T-helper 2 cell treated with Interferon-gamma antibody and Interleukin-4, amounts not matched to agents 5 μg/mL and 100 μg/mL, for 36 hours (primary cell): Measurements from ENCODE around the gene DNAJB11.

ENCODE experiments used
- DNase-seq: peaks from one replicate; pipeline ENCODE4 v3.0.0; 2021; ENCODE audit warnings: low spot score
- H3K27ac Mint-ChIP-seq: one replicate; pipeline ENCODE4 v1.8.0; 2021; ENCODE audit warnings: mild to moderate bottlenecking, mixed read lengths
- H3K27me3 Mint-ChIP-seq: one replicate; pipeline ENCODE4 v1.8.0; 2021; ENCODE audit warnings: low read depth, mixed read lengths
- H3K36me3 Mint-ChIP-seq: one replicate; pipeline ENCODE4 v1.8.0; 2021; ENCODE audit warnings: low read depth, mixed read lengths
- H3K4me1 Mint-ChIP-seq: one replicate; pipeline ENCODE4 v1.8.0; 2021; ENCODE audit warnings: low read depth, mixed read lengths
- H3K4me3 Mint-ChIP-seq: one replicate; pipeline ENCODE4 v1.8.0; 2022; ENCODE audit warnings: mild to moderate bottlenecking, moderate library complexity, mixed read lengths
- H3K9me3 Mint-ChIP-seq: one replicate; pipeline ENCODE4 v1.8.0; 2021; ENCODE audit warnings: mixed read lengths

DNAJB11 gene

DNA sequence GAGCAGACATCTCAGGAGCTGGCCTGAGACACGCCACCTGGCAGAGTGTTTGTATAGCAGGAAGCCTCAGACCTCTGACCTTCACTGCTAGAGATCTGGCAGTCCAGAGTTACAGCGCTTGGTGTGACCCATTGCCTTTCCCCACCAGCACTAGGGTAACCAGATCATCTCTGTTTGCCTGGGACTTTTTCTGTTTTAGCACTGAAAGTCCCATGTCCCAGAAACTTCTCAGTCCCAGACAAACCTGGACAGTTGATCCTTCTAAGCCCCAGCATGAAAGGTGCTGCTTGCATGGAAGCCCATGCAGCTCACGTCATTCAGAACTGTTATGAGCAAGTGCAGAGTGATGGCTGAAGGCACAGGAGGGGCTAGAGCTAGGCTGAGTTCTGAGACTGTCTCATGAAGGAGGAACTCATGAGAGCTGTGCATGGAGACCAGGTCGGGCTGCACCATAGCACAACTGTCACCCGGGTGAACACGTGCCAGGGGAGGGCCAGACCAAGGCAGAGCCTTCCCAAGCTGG is 24.1 kb downstream of the DNAJB11 start:
- no peaks in the 10 kb centered on the region for H3K9me3 Mint-ChIP-seq
- peaks cover 12% of the 10 kb centered on the region for H3K27me3 Mint-ChIP-seq
- no peak for DNase-seq
- no peaks in the 10 kb centered on the region for H3K36me3 Mint-ChIP-seq
- H3K4me3 Mint-ChIP-seq: no peak overlapping the region
- H3K4me1 Mint-ChIP-seq: peaks cover 9% of the 10 kb centered on the region
- H3K27ac Mint-ChIP-seq: no peak overlapping the region

DNA sequence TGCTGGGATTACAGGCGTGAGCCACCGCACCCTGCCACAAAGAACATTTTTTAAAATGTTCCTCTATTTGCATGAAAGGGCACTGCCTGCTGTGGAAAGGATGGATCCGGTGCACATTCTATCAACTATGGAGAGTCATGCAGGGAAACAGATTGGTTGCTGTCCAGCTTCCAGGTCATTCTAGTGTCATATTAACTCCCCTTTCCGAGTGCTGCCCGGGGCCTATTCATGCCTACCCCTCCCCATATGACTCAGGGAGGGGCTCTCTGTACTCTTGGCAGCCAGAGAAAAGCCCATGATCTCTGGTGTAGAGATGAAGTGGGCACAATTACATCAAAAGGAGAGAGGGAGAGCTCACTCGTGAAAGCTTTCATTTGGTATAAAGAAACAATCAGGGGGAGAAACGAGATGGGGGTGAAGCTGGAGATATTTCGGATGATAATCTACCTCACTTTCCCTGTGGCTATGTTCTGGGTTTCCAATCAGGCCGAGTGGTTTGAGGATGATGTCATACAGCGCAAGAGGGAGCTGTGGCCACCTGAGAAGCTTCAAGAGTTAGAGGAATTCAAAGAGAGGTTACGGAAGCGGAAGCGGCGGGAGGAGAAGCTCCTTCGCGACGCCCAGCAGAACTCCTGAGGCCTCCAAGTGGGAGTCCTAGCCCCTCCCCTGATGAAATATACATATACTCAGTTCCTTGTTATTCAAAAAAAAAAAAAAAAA is 26.2 kb downstream of the DNAJB11 start:
- Mint-ChIP-seq H3K9me3 (no peaks in the 10 kb centered on the region), H3K36me3 (no peaks in the 10 kb centered on the region), H3K4me3 (no peak overlapping the region), H3K27ac (no peak overlapping the region), H3K27me3 (peaks cover 14% of the 10 kb centered on the region), H3K4me1 (peaks cover 2% of the 10 kb centered on the region)
- DNase-seq: no peak

DNA sequence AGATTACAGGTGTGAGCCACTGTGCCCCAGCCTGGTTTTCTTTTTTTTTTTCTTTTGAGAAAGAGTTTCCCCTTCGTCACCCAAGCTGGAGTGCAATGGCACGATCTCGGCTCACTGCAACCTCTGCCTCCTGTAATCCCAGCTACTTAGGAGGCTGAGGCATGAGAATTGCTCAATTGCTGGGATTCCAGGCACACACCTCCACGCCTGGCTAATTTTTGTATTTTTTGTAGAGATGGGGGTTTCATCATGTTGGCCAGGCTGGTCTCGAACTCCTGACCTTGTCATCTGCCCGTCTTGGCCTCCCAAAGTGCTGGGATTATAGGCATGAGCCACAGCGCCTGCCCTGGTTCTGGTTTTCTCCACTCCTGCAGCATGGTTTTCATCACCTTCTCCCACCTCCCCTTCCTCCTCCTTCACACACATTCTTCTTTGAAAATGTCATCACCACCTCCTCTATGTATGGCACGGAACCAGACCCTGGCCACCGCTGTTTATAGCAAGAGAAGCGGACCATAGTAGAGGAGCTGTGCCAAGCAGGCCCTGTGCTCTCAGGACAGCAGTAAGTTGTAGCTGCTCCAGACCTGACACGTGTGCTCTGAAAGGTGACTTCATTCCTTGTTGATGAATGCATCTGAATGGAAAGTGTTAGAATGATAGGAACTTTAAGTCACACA is 27.7 kb downstream of the DNAJB11 start:
- no peak overlapping the region for H3K4me3 Mint-ChIP-seq
- H3K27ac Mint-ChIP-seq: no peak overlapping the region
- peaks cover 2% of the 10 kb centered on the region for H3K4me1 Mint-ChIP-seq
- DNase-seq: no peak
- H3K9me3 Mint-ChIP-seq: no peaks in the 10 kb centered on the region
- H3K36me3 Mint-ChIP-seq: no peaks in the 10 kb centered on the region
- peaks cover 16% of the 10 kb centered on the region for H3K27me3 Mint-ChIP-seq

GRCh38 chr3:186598794-186599141 is 28.2 kb downstream of the DNAJB11 start:
- Mint-ChIP-seq H3K9me3 (no peaks in the 10 kb centered on the region), H3K27me3 (peaks cover 14% of the 10 kb centered on the region), H3K27ac (no peak overlapping the region), H3K4me1 (peaks cover 2% of the 10 kb centered on the region), H3K36me3 (no peaks in the 10 kb centered on the region), H3K4me3 (no peak overlapping the region)
- no peak for DNase-seq

- no peaks in the 10 kb centered on the region for H3K9me3 Mint-ChIP-seq
- no peaks in the 10 kb centered on the region for H3K36me3 Mint-ChIP-seq
These were observed 28.7 kb downstream of the DNAJB11 start for GRCh38 chr3:186599142-186599784.

DNA sequence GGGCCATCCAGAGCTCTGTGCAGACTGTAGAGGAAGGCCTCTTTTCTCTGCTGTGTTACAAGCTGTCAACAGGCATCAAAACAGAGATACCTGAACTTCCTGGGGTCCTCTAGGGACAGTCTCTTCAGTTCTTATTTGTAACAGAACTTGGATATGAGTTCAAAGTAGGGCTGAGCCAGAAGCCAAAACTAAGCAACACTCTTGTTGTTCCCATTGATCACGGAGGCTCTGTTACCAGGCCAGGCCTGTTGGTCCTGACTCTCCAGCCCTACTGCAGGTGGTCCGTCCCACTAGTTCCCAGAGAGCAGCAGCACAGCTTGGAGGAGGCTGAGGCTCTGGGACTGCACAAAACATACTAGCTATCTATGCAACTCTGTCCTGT is 29.3 kb downstream of the DNAJB11 start:
- peaks cover 14% of the 10 kb centered on the region for H3K27me3 Mint-ChIP-seq
- H3K4me3 Mint-ChIP-seq: no peak overlapping the region
- no peak for DNase-seq
- peaks cover 2% of the 10 kb centered on the region for H3K4me1 Mint-ChIP-seq
- no peaks in the 10 kb centered on the region for H3K36me3 Mint-ChIP-seq
- no peaks in the 10 kb centered on the region for H3K9me3 Mint-ChIP-seq
- no peak overlapping the region for H3K27ac Mint-ChIP-seq

More at GRCh38 chr3:186599142-186599784, 28.7 kb downstream of the DNAJB11 start:
- Mint-ChIP-seq H3K4me1 (peaks cover 2% of the 10 kb centered on the region), H3K27me3 (peaks cover 14% of the 10 kb centered on the region), H3K4me3 (no peak overlapping the region), H3K27ac (no peak overlapping the region)
- no peak for DNase-seq

- Mint-ChIP-seq H3K36me3 (no peaks in the 10 kb centered on the region), H3K27ac (no peak overlapping the region), H3K4me3 (no peak overlapping the region), H3K27me3 (peaks cover 20% of the 10 kb centered on the region), H3K4me1 (peaks cover 2% of the 10 kb centered on the region), H3K9me3 (no peaks in the 10 kb centered on the region)
- DNase-seq: no peak
These were observed 30.4 kb downstream of the DNAJB11 start for GRCh38 chr3:186600896-186601295.

DNA sequence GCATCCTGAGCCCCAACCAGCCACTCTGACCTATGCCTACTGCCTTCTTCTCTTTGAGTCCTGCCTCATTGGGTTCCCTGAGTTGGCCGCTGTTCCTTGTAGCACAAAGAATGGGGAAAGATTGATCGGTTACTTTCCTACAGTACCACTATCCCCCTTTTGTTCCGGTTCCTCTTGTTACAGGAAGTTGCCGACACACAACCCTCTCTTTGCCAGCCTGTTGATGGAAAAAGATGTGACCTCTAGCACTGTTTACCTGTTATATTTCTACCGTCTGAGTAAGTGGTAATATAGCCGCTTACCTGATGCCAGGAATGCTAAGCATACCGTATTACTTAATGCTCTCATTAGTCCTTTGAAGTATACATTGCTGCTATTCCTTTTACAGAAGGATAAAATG is 32.6 kb downstream of the DNAJB11 start:
- no peak overlapping the region for H3K4me3 Mint-ChIP-seq
- no peak for DNase-seq
- peaks cover 2% of the 10 kb centered on the region for H3K4me1 Mint-ChIP-seq
- H3K9me3 Mint-ChIP-seq: no peaks in the 10 kb centered on the region
- no peak overlapping the region for H3K27ac Mint-ChIP-seq
- H3K36me3 Mint-ChIP-seq: no peaks in the 10 kb centered on the region
- peaks cover 20% of the 10 kb centered on the region for H3K27me3 Mint-ChIP-seq

DNA sequence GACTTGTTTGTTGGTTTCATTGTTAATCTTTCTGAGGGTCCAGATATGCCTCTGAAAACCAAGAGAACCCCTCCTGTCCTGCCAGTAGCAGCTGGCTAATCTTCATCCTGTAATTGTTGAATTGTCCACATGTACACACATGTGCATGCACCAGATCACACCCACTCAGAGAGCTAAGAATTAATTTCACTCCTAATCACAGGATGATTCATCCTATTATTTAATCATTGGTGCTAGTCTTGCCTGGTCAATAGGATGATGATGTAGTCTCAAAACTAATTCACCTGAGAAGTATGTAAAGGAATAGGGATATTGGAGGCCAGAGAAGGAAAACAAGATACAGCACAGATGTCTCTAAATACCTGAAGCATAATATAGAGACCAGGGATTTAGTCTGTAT is 34.6 kb downstream of the DNAJB11 start:
- H3K4me3 Mint-ChIP-seq: no peak overlapping the region
- H3K9me3 Mint-ChIP-seq: no peaks in the 10 kb centered on the region
- H3K4me1 Mint-ChIP-seq: peaks cover 2% of the 10 kb centered on the region
- H3K36me3 Mint-ChIP-seq: no peaks in the 10 kb centered on the region
- DNase-seq: no peak
- H3K27ac Mint-ChIP-seq: no peak overlapping the region
- peaks cover 12% of the 10 kb centered on the region for H3K27me3 Mint-ChIP-seq

- Mint-ChIP-seq H3K27ac (no peak overlapping the region), H3K4me1 (peaks cover 2% of the 10 kb centered on the region), H3K27me3 (peaks cover 12% of the 10 kb centered on the region), H3K36me3 (no peaks in the 10 kb centered on the region), H3K9me3 (no peaks in the 10 kb centered on the region), H3K4me3 (no peak overlapping the region)
- DNase-seq: no peak
These were observed 35.3 kb downstream of the DNAJB11 start for GRCh38 chr3:186605561-186606545.

DNA sequence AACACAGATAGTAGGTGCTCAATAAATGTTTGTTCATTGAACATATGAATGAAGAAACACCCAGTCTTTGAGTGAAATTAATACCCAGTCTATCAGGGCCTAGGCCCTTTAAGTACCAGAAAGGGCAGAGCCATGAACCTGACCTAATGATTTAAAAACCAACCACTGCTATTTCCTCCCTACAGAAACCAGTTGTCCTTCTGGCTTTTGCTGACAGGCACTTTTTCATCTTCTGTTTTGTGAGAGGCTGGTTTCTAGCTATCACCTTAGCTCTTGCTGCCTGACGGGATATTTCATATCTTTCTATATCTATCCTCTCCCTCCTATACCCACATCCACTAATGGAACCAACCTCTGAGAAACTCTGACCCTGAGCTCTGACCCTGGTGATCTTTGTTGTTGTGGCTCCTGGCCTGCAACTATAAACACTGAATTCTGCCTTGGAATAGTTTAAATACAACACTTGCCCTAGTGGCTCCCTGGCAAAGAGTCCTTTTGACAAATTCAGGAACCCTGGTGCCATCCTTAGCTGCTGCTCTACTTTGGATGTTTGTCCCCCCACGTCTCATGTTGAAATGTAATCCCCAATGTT is 38.2 kb downstream of the DNAJB11 start:
- Mint-ChIP-seq H3K4me3 (no peak overlapping the region), H3K36me3 (no peaks in the 10 kb centered on the region), H3K27ac (no peak overlapping the region), H3K4me1 (no peaks in the 10 kb centered on the region), H3K27me3 (peaks cover 23% of the 10 kb centered on the region), H3K9me3 (no peaks in the 10 kb centered on the region)
- no peak for DNase-seq

GRCh38 chr3:186609247-186609868 is 38.8 kb downstream of the DNAJB11 start:
- Mint-ChIP-seq H3K36me3 (no peaks in the 10 kb centered on the region), H3K27me3 (peaks cover 24% of the 10 kb centered on the region), H3K27ac (no peak overlapping the region), H3K4me3 (no peak overlapping the region), H3K4me1 (peaks cover under 1% of the 10 kb centered on the region), H3K9me3 (no peaks in the 10 kb centered on the region)
- DNase-seq: no peak

GRCh38 chr3:186612065-186612464 is 41.5 kb downstream of the DNAJB11 start:
- no peak overlapping the region for H3K27ac Mint-ChIP-seq
- peaks cover 24% of the 10 kb centered on the region for H3K27me3 Mint-ChIP-seq
- no peak overlapping the region for H3K4me3 Mint-ChIP-seq
- no peaks in the 10 kb centered on the region for H3K36me3 Mint-ChIP-seq
- no peaks in the 10 kb centered on the region for H3K9me3 Mint-ChIP-seq
- no peak for DNase-seq
- peaks cover 12% of the 10 kb centered on the region for H3K4me1 Mint-ChIP-seq
